GM03348 (cell line): ENCODE measurements around the gene HGD.
"Not testable (repeated sequence)": the region's sequence is repeated elsewhere in the genome, so short reads cannot be mapped to it uniquely, and the experiment has no call there.

Experiments
- DNase-seq: peaks from one replicate; pipeline ENCODE4 v3.0.0; 2012; ENCODE audit warnings: low spot score

HGD gene

GRCh38 chr3:120678984-120679383 lies 3.1 kb downstream of the HGD start:
- no peak for DNase-seq

- peak; percentile 41 for DNase-seq
Observed at GRCh38 chr3:120678331-120678947, 3.6 kb downstream of the HGD start.

- not testable (repeated sequence) for DNase-seq
Observed at GRCh38 chr3:120677193-120677592, 4.8 kb downstream of the HGD start.

GRCh38 chr3:120673116-120673515 lies 8.9 kb downstream of the HGD start:
- DNase-seq, result no peak

GRCh38 chr3:120670576-120670975 lies 11.5 kb downstream of the HGD start:
- no peak for DNase-seq

- DNase-seq, result no peak
Observed at GRCh38 chr3:120664926-120665325, 17.1 kb downstream of the HGD start.

GRCh38 chr3:120661945-120662344 lies 20.1 kb downstream of the HGD start:
- DNase-seq, result no peak

GRCh38 chr3:120661106-120661905 lies 20.7 kb downstream of the HGD start:
- no peak for DNase-seq

GRCh38 chr3:120659834-120660233 lies 22.2 kb downstream of the HGD start:
- DNase-seq, result no peak

- no peak for DNase-seq
Observed at GRCh38 chr3:120659285-120659684, 22.8 kb downstream of the HGD start.

- no peak for DNase-seq
Observed at GRCh38 chr3:120652896-120653545, 29.0 kb downstream of the HGD start.

- no peak for DNase-seq
Observed at GRCh38 chr3:120652281-120652680, 29.8 kb downstream of the HGD start.

GRCh38 chr3:120650311-120650710 lies 31.7 kb downstream of the HGD start:
- DNase-seq, result peak; percentile 42

GRCh38 chr3:120649830-120650233 lies 32.2 kb downstream of the HGD start:
- no peak for DNase-seq

- DNase-seq, result peak; percentile 16
Observed at GRCh38 chr3:120648290-120648689, 33.7 kb downstream of the HGD start.

- no peak for DNase-seq
Observed at GRCh38 chr3:120646771-120647432, 35.1 kb downstream of the HGD start.

- DNase-seq, result peak; percentile 25
Observed at GRCh38 chr3:120645083-120645845, 36.8 kb downstream of the HGD start.

GRCh38 chr3:120642368-120642948 lies 39.6 kb downstream of the HGD start:
- peak; percentile 21 for DNase-seq

- no peak for DNase-seq
Observed at GRCh38 chr3:120641696-120642246, 40.3 kb downstream of the HGD start.

GRCh38 chr3:120640231-120640630 lies 41.8 kb downstream of the HGD start:
- DNase-seq, result no peak

GRCh38 chr3:120638820-120639219 lies 43.2 kb downstream of the HGD start:
- DNase-seq, result not testable (repeated sequence)
